T-helper 1 cell treated with Interleukin-12 subunit alpha and Interleukin-12 subunit beta and Interleukin-4 antibody, amounts not matched to agents 30 μg/mL and 1 μg/mL, for 36 hours (primary cell): ENCODE data around the gene TBC1D23.
"Not testable (repeated sequence)": the region's sequence is repeated elsewhere in the genome, so short reads cannot be mapped to it uniquely, and the experiment has no call there.

Experiments
- H3K27ac Mint-ChIP-seq: one replicate; pipeline ENCODE4 v1.8.0; 2021; ENCODE audit warnings: mild to moderate bottlenecking, mixed read lengths
- H3K27me3 Mint-ChIP-seq: one replicate; pipeline ENCODE4 v1.8.0; 2021; ENCODE audit warnings: low read depth, mixed read lengths
- H3K36me3 Mint-ChIP-seq: one replicate; pipeline ENCODE4 v1.8.0; 2021; ENCODE audit warnings: low read depth, mixed read lengths
- H3K4me1 Mint-ChIP-seq: one replicate; pipeline ENCODE4 v1.8.0; 2021; ENCODE audit warnings: low read depth, mixed read lengths
- H3K4me3 Mint-ChIP-seq: one replicate; pipeline ENCODE4 v1.8.0; 2021; ENCODE audit warnings: mild to moderate bottlenecking, moderate library complexity, mixed read lengths
- H3K9me3 Mint-ChIP-seq: one replicate; pipeline ENCODE4 v1.8.0; 2021; ENCODE audit warnings: mixed read lengths

The TBC1D23 gene

GRCh38 chr3:100306695-100307094, 45.9 kb downstream of the TBC1D23 start:
- Mint-ChIP-seq H3K36me3 (peaks cover 11% of the 10 kb centered on the region), H3K9me3 (no peaks in the 10 kb centered on the region), H3K4me1 (peaks cover 3% of the 10 kb centered on the region), H3K27ac (no peak overlapping the region), H3K4me3 (no peak overlapping the region), H3K27me3 (no peaks in the 10 kb centered on the region)

DNA sequence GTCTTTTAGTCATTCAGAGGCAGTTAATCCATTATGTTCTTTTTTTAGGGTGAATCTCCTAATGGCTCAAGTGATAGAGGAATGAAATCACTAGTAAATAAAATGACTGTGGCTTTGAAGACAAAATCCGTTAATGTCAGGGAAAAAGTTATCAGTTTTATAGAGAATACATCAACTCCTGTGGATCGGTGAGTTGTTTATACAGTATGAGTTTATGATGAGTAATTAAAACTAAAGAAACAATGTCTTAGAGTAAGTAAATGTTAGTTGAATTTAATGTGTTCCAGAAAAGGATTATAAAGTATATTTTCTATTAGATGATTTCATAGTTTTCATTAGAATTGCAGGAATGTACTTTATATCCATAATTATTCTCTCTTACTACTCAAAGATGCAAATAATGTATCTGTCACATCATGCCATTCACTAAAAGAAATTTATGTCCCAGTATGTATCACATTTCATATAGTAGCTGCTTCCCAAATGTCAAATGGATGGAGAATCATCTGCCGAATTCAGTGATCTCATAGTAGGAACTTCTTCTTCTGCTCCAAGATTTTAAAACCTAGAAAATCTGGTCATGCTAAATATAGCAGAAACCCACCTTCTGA, 49.7 kb downstream of the TBC1D23 start:
- Mint-ChIP-seq H3K4me1 (peaks cover 5% of the 10 kb centered on the region), H3K4me3 (no peak overlapping the region), H3K36me3 (peaks cover 11% of the 10 kb centered on the region), H3K27me3 (no peaks in the 10 kb centered on the region), H3K9me3 (no peaks in the 10 kb centered on the region), H3K27ac (no peak overlapping the region)

- no peak overlapping the region for H3K27ac Mint-ChIP-seq
- H3K4me3 Mint-ChIP-seq: no peak overlapping the region
- no peaks in the 10 kb centered on the region for H3K9me3 Mint-ChIP-seq
- H3K4me1 Mint-ChIP-seq: peaks cover 5% of the 10 kb centered on the region
- no peaks in the 10 kb centered on the region for H3K27me3 Mint-ChIP-seq
- H3K36me3 Mint-ChIP-seq: peaks cover 11% of the 10 kb centered on the region
Observed at GRCh38 chr3:100311011-100311410, 50.2 kb downstream of the TBC1D23 start.

- H3K4me3 Mint-ChIP-seq: peak overlapping the region; percentile 41
- H3K27me3 Mint-ChIP-seq: no peaks in the 10 kb centered on the region
- H3K27ac Mint-ChIP-seq: peak overlapping the region; percentile 42
- peaks cover 12% of the 10 kb centered on the region for H3K36me3 Mint-ChIP-seq
- peaks cover 13% of the 10 kb centered on the region for H3K4me1 Mint-ChIP-seq
- H3K9me3 Mint-ChIP-seq: no peaks in the 10 kb centered on the region
Observed at GRCh38 chr3:100316641-100317069, 55.9 kb downstream of the TBC1D23 start.

DNA sequence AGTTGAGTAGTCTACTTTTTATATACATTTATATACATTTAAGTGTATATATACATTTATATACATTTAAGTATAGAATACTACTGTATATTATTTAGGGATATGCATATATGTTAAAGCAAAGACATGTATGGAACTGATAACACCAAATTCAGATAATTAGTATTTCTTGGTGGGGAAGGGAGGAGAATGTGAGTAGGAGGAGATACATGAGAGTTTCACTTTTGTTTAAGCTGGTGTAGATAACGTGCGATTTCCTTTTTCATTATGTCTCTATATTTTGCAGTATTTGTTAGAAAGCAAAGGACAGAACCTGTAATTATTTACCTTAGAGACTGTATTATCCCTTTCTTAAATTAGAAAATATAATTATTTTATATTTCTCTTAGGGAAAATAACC, 57.1 kb downstream of the TBC1D23 start:
- Mint-ChIP-seq H3K27ac (peak overlapping the region; percentile 82), H3K4me3 (peak overlapping the region; percentile 45), H3K27me3 (no peaks in the 10 kb centered on the region), H3K36me3 (peaks cover 11% of the 10 kb centered on the region), H3K4me1 (peaks cover 10% of the 10 kb centered on the region), H3K9me3 (no peaks in the 10 kb centered on the region)

DNA sequence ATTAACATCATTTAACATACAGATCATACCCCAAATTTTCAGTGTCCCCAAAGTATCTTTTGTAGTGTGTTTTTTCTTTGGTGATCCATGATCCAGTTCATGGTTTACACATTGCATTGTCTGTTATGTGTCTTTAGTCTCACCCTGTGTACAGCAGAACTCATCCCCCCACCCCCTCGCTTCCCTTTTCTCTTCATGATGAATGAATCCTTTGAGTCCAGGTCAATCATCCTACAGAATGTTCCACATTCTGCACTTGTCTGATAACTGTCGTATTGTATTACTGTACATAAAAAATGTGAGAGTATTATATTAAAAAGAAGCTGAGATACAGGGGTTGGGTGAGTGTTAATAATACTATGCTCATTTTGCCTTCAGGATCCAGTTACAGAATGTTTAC, 59.2 kb downstream of the TBC1D23 start:
- Mint-ChIP-seq H3K27me3 (no peaks in the 10 kb centered on the region), H3K4me1 (peaks cover 10% of the 10 kb centered on the region), H3K36me3 (peaks cover 11% of the 10 kb centered on the region), H3K27ac (no peak overlapping the region), H3K4me3 (no peak overlapping the region), H3K9me3 (no peaks in the 10 kb centered on the region)

- H3K27ac Mint-ChIP-seq: no peak overlapping the region
- H3K4me3 Mint-ChIP-seq: no peak overlapping the region
- H3K36me3 Mint-ChIP-seq: peaks cover 14% of the 10 kb centered on the region
- H3K4me1 Mint-ChIP-seq: no peaks in the 10 kb centered on the region
- peaks cover 9% of the 10 kb centered on the region for H3K9me3 Mint-ChIP-seq
- no peaks in the 10 kb centered on the region for H3K27me3 Mint-ChIP-seq
Observed at GRCh38 chr3:100324044-100324443, 63.3 kb downstream of the TBC1D23 start.

DNA sequence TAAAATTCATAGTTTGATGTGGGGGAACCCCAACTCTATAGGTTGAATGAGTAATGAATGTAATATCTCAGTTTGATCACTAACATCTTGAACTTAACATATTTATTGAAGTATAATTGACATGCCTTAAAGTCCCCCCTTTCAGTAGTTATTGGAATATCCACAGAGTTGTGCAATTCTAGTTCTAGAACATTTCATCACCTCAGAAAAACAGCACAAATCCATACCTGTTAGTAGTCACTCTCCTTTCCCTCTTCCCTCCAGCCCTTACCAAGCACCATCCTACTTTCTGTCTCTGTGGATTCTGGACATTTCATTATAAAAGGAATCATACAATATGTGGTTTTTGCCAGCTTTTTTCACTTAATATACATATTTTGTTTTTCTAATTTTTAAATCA, 65.0 kb downstream of the TBC1D23 start:
- H3K4me3 Mint-ChIP-seq: no peak overlapping the region
- peaks cover 9% of the 10 kb centered on the region for H3K9me3 Mint-ChIP-seq
- peaks cover 8% of the 10 kb centered on the region for H3K36me3 Mint-ChIP-seq
- no peaks in the 10 kb centered on the region for H3K27me3 Mint-ChIP-seq
- H3K4me1 Mint-ChIP-seq: no peaks in the 10 kb centered on the region
- no peak overlapping the region for H3K27ac Mint-ChIP-seq

- not testable (repeated sequence) for H3K4me3 Mint-ChIP-seq, H3K36me3 Mint-ChIP-seq, H3K4me1 Mint-ChIP-seq, H3K27me3 Mint-ChIP-seq, H3K9me3 Mint-ChIP-seq, H3K27ac Mint-ChIP-seq
Observed at GRCh38 chr3:100327377-100327776, 66.6 kb downstream of the TBC1D23 start.

DNA sequence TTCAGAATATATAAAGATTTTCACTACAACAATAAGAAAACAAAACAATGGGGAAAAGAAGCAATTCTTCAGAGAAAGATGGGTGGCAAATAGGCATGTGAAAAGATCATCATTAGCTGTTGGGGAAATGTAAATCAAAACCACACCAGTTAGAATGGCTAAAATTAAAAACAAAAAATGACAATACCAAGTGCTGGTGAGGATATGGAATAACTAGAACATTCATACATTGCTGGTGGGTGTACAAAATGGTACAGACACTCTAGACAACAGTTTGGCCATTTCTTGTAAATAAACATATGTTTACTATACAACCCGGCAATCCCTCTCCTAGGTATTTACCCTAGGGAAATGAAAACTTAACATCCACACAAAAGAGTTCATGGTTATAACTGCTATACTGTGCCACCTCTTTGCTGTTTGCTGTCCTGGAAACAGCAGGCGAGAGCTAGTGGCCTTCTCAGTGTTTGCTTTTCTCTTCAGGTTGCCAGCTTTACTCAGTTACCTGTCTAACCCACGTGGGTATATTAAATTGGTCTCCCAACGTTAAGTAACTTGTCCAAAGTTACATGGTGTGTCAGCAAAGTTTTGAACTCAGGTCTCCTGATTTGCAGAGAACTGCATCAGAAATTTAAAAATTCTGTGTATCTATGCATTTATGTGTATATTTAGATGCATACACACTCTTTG, 69.2 kb downstream of the TBC1D23 start:
- peaks cover 8% of the 10 kb centered on the region for H3K36me3 Mint-ChIP-seq
- peaks cover 9% of the 10 kb centered on the region for H3K9me3 Mint-ChIP-seq
- no peaks in the 10 kb centered on the region for H3K27me3 Mint-ChIP-seq
- H3K4me1 Mint-ChIP-seq: peaks cover 2% of the 10 kb centered on the region
- no peak overlapping the region for H3K4me3 Mint-ChIP-seq
- H3K27ac Mint-ChIP-seq: no peak overlapping the region

DNA sequence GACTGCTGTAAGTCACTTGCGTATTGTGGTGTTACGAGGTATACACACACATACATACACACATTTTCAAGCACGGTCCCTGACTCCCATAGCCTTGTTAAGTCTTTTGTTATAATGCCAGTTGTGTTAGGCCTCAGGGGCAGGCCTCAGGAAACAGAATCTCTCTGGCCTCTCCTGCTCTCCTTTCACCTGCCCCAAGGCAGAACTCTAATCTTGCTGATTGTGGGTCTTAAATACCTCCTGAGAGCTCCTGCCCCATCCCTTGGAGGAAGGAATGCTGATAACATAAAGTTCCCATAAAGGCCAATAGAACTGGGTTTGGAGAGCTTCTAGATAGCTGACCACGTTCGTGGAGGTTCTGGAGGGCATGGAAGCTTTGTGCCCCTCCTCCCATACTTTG, 69.9 kb downstream of the TBC1D23 start:
- peaks cover 9% of the 10 kb centered on the region for H3K4me1 Mint-ChIP-seq
- no peaks in the 10 kb centered on the region for H3K27me3 Mint-ChIP-seq
- peaks cover 9% of the 10 kb centered on the region for H3K9me3 Mint-ChIP-seq
- peaks cover 8% of the 10 kb centered on the region for H3K36me3 Mint-ChIP-seq
- no peak overlapping the region for H3K27ac Mint-ChIP-seq
- no peak overlapping the region for H3K4me3 Mint-ChIP-seq

DNA sequence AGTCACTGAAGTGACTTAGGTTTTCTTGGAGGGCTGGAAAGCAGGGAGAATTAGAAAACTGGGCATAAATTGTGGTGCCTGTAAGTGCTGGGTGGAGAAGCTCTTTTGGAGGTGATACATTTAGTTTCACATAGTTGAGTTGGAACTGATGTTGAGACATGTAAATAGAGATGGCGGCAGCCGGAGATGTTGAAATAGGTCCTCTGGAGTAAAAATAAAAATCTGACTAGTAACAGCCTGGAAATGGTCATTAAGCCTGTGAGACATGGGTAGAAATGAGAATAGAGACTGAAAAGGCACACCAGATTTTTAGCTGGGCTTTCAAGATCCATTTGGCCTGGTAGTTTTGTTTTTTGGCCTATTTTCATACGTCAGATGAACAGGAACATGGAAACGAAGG, 70.9 kb downstream of the TBC1D23 start:
- peaks cover 13% of the 10 kb centered on the region for H3K4me1 Mint-ChIP-seq
- no peak overlapping the region for H3K4me3 Mint-ChIP-seq
- H3K27ac Mint-ChIP-seq: no peak overlapping the region

GRCh38 chr3:100333051-100333450, 72.3 kb downstream of the TBC1D23 start:
- Mint-ChIP-seq H3K9me3 (no peaks in the 10 kb centered on the region), H3K4me3 (no peak overlapping the region), H3K4me1 (peaks cover 13% of the 10 kb centered on the region), H3K36me3 (peaks cover 2% of the 10 kb centered on the region), H3K27ac (no peak overlapping the region), H3K27me3 (no peaks in the 10 kb centered on the region)

More for the DNA sequence above, 70.9 kb downstream of the TBC1D23 start:
- Mint-ChIP-seq H3K36me3 (peaks cover 9% of the 10 kb centered on the region), H3K9me3 (peaks cover 9% of the 10 kb centered on the region), H3K27me3 (no peaks in the 10 kb centered on the region)

- Mint-ChIP-seq H3K9me3 (no peaks in the 10 kb centered on the region), H3K4me1 (peaks cover 13% of the 10 kb centered on the region)
Observed at GRCh38 chr3:100333970-100334487, 73.2 kb downstream of the TBC1D23 start.

More at GRCh38 chr3:100333970-100334487, 73.2 kb downstream of the TBC1D23 start:
- Mint-ChIP-seq H3K4me3 (peak overlapping the region; percentile 80), H3K27me3 (no peaks in the 10 kb centered on the region), H3K36me3 (peaks cover 2% of the 10 kb centered on the region), H3K27ac (peak overlapping the region; percentile 66)
